Activated naive CD8-positive, alpha-beta T cell treated with anti-CD3 and anti-CD28 coated beads, Interleukin-2, amount 50 U/mL, for 24 hours (primary cell): ENCODE measurements around the gene MTG2.

ENCODE experiments used
- ATAC-seq: fragments of 150-1000 bp; cut with Tn5 transposase; one replicate; pipeline ENCODE4 v1.10.0; 2021
- DNase-seq: peaks from one replicate; pipeline ENCODE4 v3.0.0; 2021
- H3K27ac Mint-ChIP-seq: one replicate; pipeline ENCODE4 v1.8.0; 2021; ENCODE audit warnings: mild to moderate bottlenecking, mixed read lengths
- H3K27me3 Mint-ChIP-seq: one replicate; pipeline ENCODE4 v1.8.0; 2021; ENCODE audit warnings: mixed read lengths
- H3K36me3 Mint-ChIP-seq: one replicate; pipeline ENCODE4 v1.8.0; 2021; ENCODE audit warnings: low read depth, mixed read lengths
- H3K4me1 Mint-ChIP-seq: one replicate; pipeline ENCODE4 v1.8.0; 2021; ENCODE audit warnings: mixed read lengths
- H3K4me3 Mint-ChIP-seq: one replicate; pipeline ENCODE4 v1.8.0; 2021; ENCODE audit warnings: mild to moderate bottlenecking, moderate library complexity, mixed read lengths
- H3K9me3 Mint-ChIP-seq: one replicate; pipeline ENCODE4 v1.8.0; 2021; ENCODE audit warnings: mixed read lengths

MTG2 gene

GRCh38 chr20:62178316-62179161, 4.3 kb upstream of the MTG2 start:
- H3K9me3 Mint-ChIP-seq, result no peaks in the 10 kb centered on the region
- no peaks in the 10 kb centered on the region for H3K27me3 Mint-ChIP-seq

GRCh38 chr20:62179162-62179504, 3.7 kb upstream of the MTG2 start:
- Mint-ChIP-seq H3K9me3 (no peaks in the 10 kb centered on the region), H3K27ac (no peak overlapping the region), H3K4me1 (peaks cover 16% of the 10 kb centered on the region), H3K36me3 (peaks cover 8% of the 10 kb centered on the region), H3K4me3 (no peak overlapping the region), H3K27me3 (no peaks in the 10 kb centered on the region)
- ATAC-seq, result no peak
- no peak for DNase-seq

More at GRCh38 chr20:62178316-62179161, 4.3 kb upstream of the MTG2 start:
- H3K36me3 Mint-ChIP-seq, result peaks cover 10% of the 10 kb centered on the region
- DNase-seq (no peak), ATAC-seq (no peak)
- H3K27ac Mint-ChIP-seq, result no peak overlapping the region
- peaks cover 11% of the 10 kb centered on the region for H3K4me1 Mint-ChIP-seq
- H3K4me3 Mint-ChIP-seq, result no peak overlapping the region

- peak overlapping the region; percentile 89 for H3K4me3 Mint-ChIP-seq
- no peak for ATAC-seq
- peaks cover 13% of the 10 kb centered on the region for H3K36me3 Mint-ChIP-seq
Observed at GRCh38 chr20:62181808-62182207, 1.0 kb upstream of the MTG2 start.

GRCh38 chr20:62183426-62184142, 756 bp downstream of the MTG2 start:
- ATAC-seq (no peak), DNase-seq (no peak)
- Mint-ChIP-seq H3K9me3 (no peaks in the 10 kb centered on the region), H3K27me3 (no peaks in the 10 kb centered on the region), H3K4me3 (peak overlapping the region; percentile 89), H3K36me3 (peaks cover 13% of the 10 kb centered on the region), H3K27ac (peak overlapping the region; percentile 94), H3K4me1 (peaks cover 41% of the 10 kb centered on the region)

More at GRCh38 chr20:62181808-62182207, 1.0 kb upstream of the MTG2 start:
- Mint-ChIP-seq H3K9me3 (no peaks in the 10 kb centered on the region), H3K27me3 (no peaks in the 10 kb centered on the region), H3K4me1 (peaks cover 33% of the 10 kb centered on the region), H3K27ac (peak overlapping the region; percentile 94)
- no peak for DNase-seq

- ATAC-seq (no peak), DNase-seq (no peak)
- H3K9me3 Mint-ChIP-seq, result no peaks in the 10 kb centered on the region
- no peaks in the 10 kb centered on the region for H3K27me3 Mint-ChIP-seq
- no peak overlapping the region for H3K27ac Mint-ChIP-seq
- H3K4me1 Mint-ChIP-seq, result peaks cover 43% of the 10 kb centered on the region
- peaks cover 23% of the 10 kb centered on the region for H3K36me3 Mint-ChIP-seq
- no peak overlapping the region for H3K4me3 Mint-ChIP-seq
Observed at GRCh38 chr20:62186096-62186426, 3.2 kb downstream of the MTG2 start.

GRCh38 chr20:62186887-62187866, 4.3 kb downstream of the MTG2 start:
- Mint-ChIP-seq H3K36me3 (peaks cover 19% of the 10 kb centered on the region), H3K27ac (no peak overlapping the region), H3K27me3 (no peaks in the 10 kb centered on the region), H3K4me1 (peaks cover 36% of the 10 kb centered on the region), H3K4me3 (no peak overlapping the region), H3K9me3 (no peaks in the 10 kb centered on the region)
- DNase-seq (no peak), ATAC-seq (no peak)

- Mint-ChIP-seq H3K4me3 (no peak overlapping the region), H3K27ac (no peak overlapping the region)
- no peak for ATAC-seq
Observed at GRCh38 chr20:62190639-62191411, 8.0 kb downstream of the MTG2 start.

GRCh38 chr20:62191781-62192559, 9.1 kb downstream of the MTG2 start:
- ATAC-seq (no peak), DNase-seq (no peak)
- H3K36me3 Mint-ChIP-seq, result peaks cover 25% of the 10 kb centered on the region
- H3K4me1 Mint-ChIP-seq, result peaks cover 8% of the 10 kb centered on the region
- H3K9me3 Mint-ChIP-seq, result no peaks in the 10 kb centered on the region
- no peak overlapping the region for H3K27ac Mint-ChIP-seq
- H3K27me3 Mint-ChIP-seq, result no peaks in the 10 kb centered on the region
- no peak overlapping the region for H3K4me3 Mint-ChIP-seq

More at GRCh38 chr20:62190639-62191411, 8.0 kb downstream of the MTG2 start:
- no peak for DNase-seq
- Mint-ChIP-seq H3K36me3 (peaks cover 22% of the 10 kb centered on the region), H3K27me3 (no peaks in the 10 kb centered on the region), H3K9me3 (no peaks in the 10 kb centered on the region), H3K4me1 (peaks cover 15% of the 10 kb centered on the region)

GRCh38 chr20:62192635-62193034, 9.8 kb downstream of the MTG2 start:
- H3K27ac Mint-ChIP-seq, result no peak overlapping the region
- no peaks in the 10 kb centered on the region for H3K27me3 Mint-ChIP-seq
- H3K9me3 Mint-ChIP-seq, result no peaks in the 10 kb centered on the region
- ATAC-seq (no peak), DNase-seq (no peak)
- H3K4me1 Mint-ChIP-seq, result peaks cover 3% of the 10 kb centered on the region
- H3K36me3 Mint-ChIP-seq, result peaks cover 25% of the 10 kb centered on the region
- no peak overlapping the region for H3K4me3 Mint-ChIP-seq

GRCh38 chr20:62193079-62194025, 10.5 kb downstream of the MTG2 start:
- no peak overlapping the region for H3K4me3 Mint-ChIP-seq
- H3K36me3 Mint-ChIP-seq, result peaks cover 28% of the 10 kb centered on the region
- H3K27me3 Mint-ChIP-seq, result no peaks in the 10 kb centered on the region
- no peak for ATAC-seq
- H3K4me1 Mint-ChIP-seq, result peaks cover 2% of the 10 kb centered on the region
- no peak for DNase-seq
- no peak overlapping the region for H3K27ac Mint-ChIP-seq
- no peaks in the 10 kb centered on the region for H3K9me3 Mint-ChIP-seq

- H3K27ac Mint-ChIP-seq, result no peak overlapping the region
- no peaks in the 10 kb centered on the region for H3K27me3 Mint-ChIP-seq
- H3K4me1 Mint-ChIP-seq, result no peaks in the 10 kb centered on the region
- DNase-seq, result no peak
- H3K36me3 Mint-ChIP-seq, result peaks cover 37% of the 10 kb centered on the region
- no peaks in the 10 kb centered on the region for H3K9me3 Mint-ChIP-seq
- no peak overlapping the region for H3K4me3 Mint-ChIP-seq
- no peak for ATAC-seq
Observed at GRCh38 chr20:62195075-62195405, 12.2 kb downstream of the MTG2 start.

GRCh38 chr20:62195736-62196135, 12.9 kb downstream of the MTG2 start:
- no peak for ATAC-seq
- no peak overlapping the region for H3K27ac Mint-ChIP-seq
- H3K27me3 Mint-ChIP-seq, result no peaks in the 10 kb centered on the region
- no peak overlapping the region for H3K4me3 Mint-ChIP-seq
- no peaks in the 10 kb centered on the region for H3K9me3 Mint-ChIP-seq
- peaks cover 38% of the 10 kb centered on the region for H3K36me3 Mint-ChIP-seq
- no peak for DNase-seq
- no peaks in the 10 kb centered on the region for H3K4me1 Mint-ChIP-seq
